ENCODE measurements around the gene ADM5. TPM values are rescaled to one million over a fixed set of nuclear protein-coding genes. Genes with fewer than 3 reads are reported as not detected.

The ADM5 gene
- total RNA-seq, 1 experiment from 2014 or later, result 4.7 TPM

DNA sequence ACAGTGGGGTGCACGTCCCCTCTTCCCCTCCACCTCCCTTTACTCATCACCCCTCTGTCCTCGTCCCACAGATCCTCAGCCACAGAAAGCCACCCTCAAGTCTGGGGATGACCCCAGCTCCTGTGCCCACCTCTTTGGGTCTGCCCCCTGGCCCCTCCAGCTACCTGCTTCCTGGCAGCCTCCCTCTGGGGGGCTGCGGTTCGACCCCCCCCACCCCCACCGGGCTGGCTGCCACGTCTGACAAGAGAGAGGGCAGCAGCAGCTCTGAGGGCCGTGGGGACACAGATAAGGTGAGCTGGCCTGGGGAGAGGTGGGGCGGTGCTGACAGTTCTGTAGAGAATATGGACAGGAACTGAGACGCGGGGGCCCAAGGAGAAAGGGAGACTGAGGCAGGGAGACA lies 34.8 kb upstream of the ADM5 start:
- Histone ChIP-seq H3K27ac (ENCODE audit: low read length) (no peak overlapping the region), H3K27me3 (ENCODE audit: control insufficient read depth, insufficient read depth, low read length) (no peaks in the 10 kb centered on the region), H3K4me1 (ENCODE audit: control insufficient read depth, insufficient read depth, low read length) (no peaks in the 10 kb centered on the region), H3K9me3 (ENCODE audit: control insufficient read depth, insufficient read depth, low read depth, low read length) (no peaks in the 10 kb centered on the region), H3K36me3 (ENCODE audit: control insufficient read depth, insufficient read depth, low read length) (no peaks in the 10 kb centered on the region), H3K4me3 (ENCODE audit: low read depth in 2 of 2, low read length in 2 of 2) (no peak overlapping the region)
- TF ChIP-seq TCF7L2 (IDR thresholded peaks at IDR 0.05; ENCODE audit: low read depth, low read length), result no peak
- TF ChIP-seq, protein P1, sequence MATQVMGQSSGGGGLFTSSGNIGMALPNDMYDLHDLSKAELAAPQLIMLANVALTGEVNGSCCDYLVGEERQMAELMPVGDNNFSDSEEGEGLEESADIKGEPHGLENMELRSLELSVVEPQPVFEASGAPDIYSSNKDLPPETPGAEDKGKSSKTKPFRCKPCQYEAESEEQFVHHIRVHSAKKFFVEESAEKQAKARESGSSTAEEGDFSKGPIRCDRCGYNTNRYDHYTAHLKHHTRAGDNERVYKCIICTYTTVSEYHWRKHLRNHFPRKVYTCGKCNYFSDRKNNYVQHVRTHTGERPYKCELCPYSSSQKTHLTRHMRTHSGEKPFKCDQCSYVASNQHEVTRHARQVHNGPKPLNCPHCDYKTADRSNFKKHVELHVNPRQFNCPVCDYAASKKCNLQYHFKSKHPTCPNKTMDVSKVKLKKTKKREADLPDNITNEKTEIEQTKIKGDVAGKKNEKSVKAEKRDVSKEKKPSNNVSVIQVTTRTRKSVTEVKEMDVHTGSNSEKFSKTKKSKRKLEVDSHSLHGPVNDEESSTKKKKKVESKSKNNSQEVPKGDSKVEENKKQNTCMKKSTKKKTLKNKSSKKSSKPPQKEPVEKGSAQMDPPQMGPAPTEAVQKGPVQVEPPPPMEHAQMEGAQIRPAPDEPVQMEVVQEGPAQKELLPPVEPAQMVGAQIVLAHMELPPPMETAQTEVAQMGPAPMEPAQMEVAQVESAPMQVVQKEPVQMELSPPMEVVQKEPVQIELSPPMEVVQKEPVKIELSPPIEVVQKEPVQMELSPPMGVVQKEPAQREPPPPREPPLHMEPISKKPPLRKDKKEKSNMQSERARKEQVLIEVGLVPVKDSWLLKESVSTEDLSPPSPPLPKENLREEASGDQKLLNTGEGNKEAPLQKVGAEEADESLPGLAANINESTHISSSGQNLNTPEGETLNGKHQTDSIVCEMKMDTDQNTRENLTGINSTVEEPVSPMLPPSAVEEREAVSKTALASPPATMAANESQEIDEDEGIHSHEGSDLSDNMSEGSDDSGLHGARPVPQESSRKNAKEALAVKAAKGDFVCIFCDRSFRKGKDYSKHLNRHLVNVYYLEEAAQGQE (IDR thresholded peaks at IDR 0.05; ENCODE audit: insufficient read depth in 1 of 2, low read depth in 2 of 2, low read length in 1 of 2), result no peak
- TF ChIP-seq SIN3A (IDR thresholded peaks at IDR 0.05; ENCODE audit: borderline replicate concordance, insufficient read depth, low read depth, low read length), result no peak
- TF ChIP-seq, protein P2, sequence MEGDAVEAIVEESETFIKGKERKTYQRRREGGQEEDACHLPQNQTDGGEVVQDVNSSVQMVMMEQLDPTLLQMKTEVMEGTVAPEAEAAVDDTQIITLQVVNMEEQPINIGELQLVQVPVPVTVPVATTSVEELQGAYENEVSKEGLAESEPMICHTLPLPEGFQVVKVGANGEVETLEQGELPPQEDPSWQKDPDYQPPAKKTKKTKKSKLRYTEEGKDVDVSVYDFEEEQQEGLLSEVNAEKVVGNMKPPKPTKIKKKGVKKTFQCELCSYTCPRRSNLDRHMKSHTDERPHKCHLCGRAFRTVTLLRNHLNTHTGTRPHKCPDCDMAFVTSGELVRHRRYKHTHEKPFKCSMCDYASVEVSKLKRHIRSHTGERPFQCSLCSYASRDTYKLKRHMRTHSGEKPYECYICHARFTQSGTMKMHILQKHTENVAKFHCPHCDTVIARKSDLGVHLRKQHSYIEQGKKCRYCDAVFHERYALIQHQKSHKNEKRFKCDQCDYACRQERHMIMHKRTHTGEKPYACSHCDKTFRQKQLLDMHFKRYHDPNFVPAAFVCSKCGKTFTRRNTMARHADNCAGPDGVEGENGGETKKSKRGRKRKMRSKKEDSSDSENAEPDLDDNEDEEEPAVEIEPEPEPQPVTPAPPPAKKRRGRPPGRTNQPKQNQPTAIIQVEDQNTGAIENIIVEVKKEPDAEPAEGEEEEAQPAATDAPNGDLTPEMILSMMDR (IDR thresholded peaks at IDR 0.05), result no peak
- TF ChIP-seq POLR2AphosphoS5 (IDR thresholded peaks at IDR 0.05; ENCODE audit: low read depth, low read length), result no peak
- intact Hi-C loops (cut with micrococcal nuclease; ENCODE audit: unreplicated experiment), result no loop called here
- BruUV-seq (replicated peaks), result no TSS peak
- no peak for DNase-seq (ENCODE audit: low read depth, low spot score)
- no peak for ATAC-seq
- ChIA-PET CTCF (no interaction called here), POLR2A (no interaction called here)
- in situ Hi-C loops (cut with HindIII; ENCODE audit: low pct_unique_long_range_greater_than_20kb, low sequenced_read_pairs), result no loop called here

DNA sequence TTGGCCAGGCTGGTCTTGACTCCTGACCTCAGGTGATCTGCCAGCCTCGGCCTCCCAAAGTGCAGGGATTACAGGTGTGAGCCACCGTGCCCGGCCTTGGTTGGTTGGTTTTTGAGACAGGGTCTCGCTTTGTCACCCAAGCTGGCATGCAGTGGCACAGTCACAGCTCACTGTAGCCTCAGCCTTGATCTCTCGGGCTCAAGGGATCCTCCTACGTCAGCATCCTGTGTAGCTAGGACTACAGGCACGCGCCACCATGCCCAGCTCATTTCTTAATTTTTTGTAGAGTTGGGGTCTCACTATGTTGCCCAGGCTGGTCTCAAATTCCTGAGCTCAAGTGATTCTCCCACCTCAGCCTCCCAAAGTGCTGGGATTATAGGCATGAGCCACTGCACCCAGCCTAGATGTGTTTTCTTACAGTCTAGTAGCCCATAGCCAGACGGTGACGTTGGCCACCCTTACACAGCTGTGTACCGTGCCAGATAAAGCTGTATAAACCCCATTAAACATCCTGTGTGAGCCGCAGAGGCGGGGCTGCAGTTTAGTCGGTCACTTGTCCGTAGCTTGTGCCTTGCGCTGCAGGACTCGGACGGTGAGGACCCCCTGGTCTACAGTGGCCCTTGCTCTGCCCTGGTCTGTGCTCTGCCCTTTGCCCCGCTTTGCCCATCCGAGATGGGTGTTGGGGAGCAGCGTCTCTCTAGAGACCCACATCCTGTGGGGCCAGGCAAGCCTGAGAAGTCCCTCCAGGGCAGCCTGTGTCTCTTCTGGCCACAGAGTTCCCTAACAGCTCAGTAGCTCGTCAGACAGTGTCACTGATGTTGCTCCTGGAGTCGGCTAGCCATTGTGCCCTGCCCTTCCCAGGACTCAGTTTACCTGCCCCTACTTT lies 33.6 kb upstream of the ADM5 start:
- CTCF ChIA-PET, result no interaction called here
- no peak overlapping the region for H3K27ac ChIP-seq (ENCODE audit: low read length)
- no peaks in the 10 kb centered on the region for H3K4me1 ChIP-seq (ENCODE audit: control insufficient read depth, insufficient read depth, low read length)
- POLR2A ChIA-PET, result interaction anchor here (0.5 to 1.2 kb wide), 2 partner anchors 12 to 14 kb away, joined by 3 read pairs; partner anchors contain the start of gene SCAF1
- no peak for DNase-seq (ENCODE audit: low read depth, low spot score)
- intact Hi-C loops (cut with micrococcal nuclease; ENCODE audit: unreplicated experiment), result no loop called here
- no TSS peak for BruUV-seq (replicated peaks)
- H3K36me3 ChIP-seq (ENCODE audit: control insufficient read depth, insufficient read depth, low read length), result no peaks in the 10 kb centered on the region
- H3K27me3 ChIP-seq (ENCODE audit: control insufficient read depth, insufficient read depth, low read length), result no peaks in the 10 kb centered on the region
- H3K4me3 ChIP-seq (ENCODE audit: low read depth in 2 of 2, low read length in 2 of 2), result no peak overlapping the region
- TF ChIP-seq SIN3A (IDR thresholded peaks at IDR 0.05; ENCODE audit: borderline replicate concordance, insufficient read depth, low read depth, low read length) (no peak), POLR2AphosphoS5 (IDR thresholded peaks at IDR 0.05; ENCODE audit: low read depth, low read length) (no peak)
- TF ChIP-seq, protein P1 (IDR thresholded peaks at IDR 0.05; ENCODE audit: insufficient read depth in 1 of 2, low read depth in 2 of 2, low read length in 1 of 2), result no peak
- no peak for ATAC-seq
- in situ Hi-C loops (cut with HindIII; ENCODE audit: low pct_unique_long_range_greater_than_20kb, low sequenced_read_pairs), result no loop called here
- no peaks in the 10 kb centered on the region for H3K9me3 ChIP-seq (ENCODE audit: control insufficient read depth, insufficient read depth, low read depth, low read length)

Data from Panc1 (cell line).